Panc1 (cell line): Measurements from ENCODE around the gene IL1RAP. TPM values are rescaled to one million over a fixed set of nuclear protein-coding genes. Genes with fewer than 3 reads are reported as not detected.

Experiments
- ATAC-seq: fragments of 200-7000 bp; cut with Tn5 transposase; 2 replicates; pipeline ENCODE4 v1.9.1; 2020; ENCODE audit warnings: mild to moderate bottlenecking, moderate library complexity
- BruUV-seq: library from RNA; stranded (reverse); fragments of 400-500 nt; replicated peaks from 2 replicates; lab custom pipeline; 2021; lab: Mats Ljungman, UMichigan
- CTCF ChIA-PET: fragments of 300-600 bp; sonication (Branson Sonifier 250); formaldehyde crosslinking; loops from one replicate; lab custom pipeline; 2022; ENCODE audit warnings: antibody characterized with exemption; lab: Charles Lee
- POLR2A ChIA-PET: fragments of 300-600 bp; sonication (Branson Sonifier 250); formaldehyde crosslinking; loops from one replicate; lab custom pipeline; 2022; ENCODE audit warnings: antibody characterized with exemption; lab: Charles Lee
- DNase-seq: peaks from one replicate; pipeline ENCODE4 v3.0.0-alpha.2; 2010; ENCODE audit warnings: low read depth, low spot score
- H3K27ac ChIP-seq: 2 replicates; pipeline ENCODE4 v1.5.1; 2011; ENCODE audit warnings: mild to moderate bottlenecking, low read length, inconsistent platforms
- H3K27me3 ChIP-seq: fragments of 200-500 bp; sonication (Bioruptor generic); 2 replicates; pipeline ENCODE4 v1.6.0; 2014; ENCODE audit warnings: low read length, inconsistent platforms; ENCODE audit not compliant: control insufficient read depth, insufficient read depth
- H3K36me3 ChIP-seq: fragments of 200-500 bp; sonication (Bioruptor generic); 2 replicates; pipeline ENCODE4 v1.5.1; 2014; ENCODE audit warnings: inconsistent platforms, mild to moderate bottlenecking, low read length, moderate library complexity; ENCODE audit not compliant: control insufficient read depth, insufficient read depth
- H3K4me1 ChIP-seq: 2 replicates; pipeline ENCODE4 v1.5.1; 2011; ENCODE audit warnings: inconsistent platforms, mild to moderate bottlenecking, low read length, moderate library complexity; ENCODE audit not compliant: control insufficient read depth, insufficient read depth
- H3K4me3 ChIP-seq, 2 experiments: 2 replicates each; pipeline ENCODE4 v1.5.1; 2011 to 2012; ENCODE audit warnings: low read depth in 2 of 2, low read length in 2 of 2, mild to moderate bottlenecking in 2 of 2, inconsistent platforms in 1 of 2, moderate library complexity in 1 of 2
- H3K9me3 ChIP-seq: fragments of 200-500 bp; sonication (Bioruptor generic); 2 replicates; pipeline ENCODE4 v1.5.1; 2014; ENCODE audit warnings: low read depth, mild to moderate bottlenecking, inconsistent platforms, low read length, moderate library complexity; ENCODE audit not compliant: control insufficient read depth, insufficient read depth
- POLR2AphosphoS5 ChIP-seq: IDR thresholded peaks from 2 replicates; pipeline ENCODE4 v1.6.1; 2012; ENCODE audit warnings: mild to moderate bottlenecking, low read depth, low read length, moderate library complexity
- SIN3A ChIP-seq: IDR thresholded peaks from 2 replicates; pipeline ENCODE4 v1.6.1; 2012; ENCODE audit warnings: low read depth, mild to moderate bottlenecking, low read length, moderate library complexity, borderline replicate concordance; ENCODE audit not compliant: insufficient read depth
- TCF7L2 ChIP-seq: IDR thresholded peaks from 2 replicates; pipeline ENCODE4 v1.6.1; 2011; ENCODE audit warnings: mild to moderate bottlenecking, low read depth, low read length, inconsistent platforms
- in situ Hi-C: cut with HindIII; loops from 2 replicates; pipeline ENCODE4 v1.10.0; 2016; ENCODE audit warnings: low sequenced_read_pairs, low pct_unique_long_range_greater_than_20kb
- intact Hi-C: fragments of 100-400 bp; cut with micrococcal nuclease; formaldehyde crosslinking; loops from one replicate; pipeline ENCODE4 v1.10.0; 2022; ENCODE audit not compliant: unreplicated experiment
- total RNA-seq: library from RNA; stranded (reverse); gene quantifications from one replicate; pipeline ENCODE4 v1.2.1, GENCODE V29; 2021; ENCODE audit not compliant: unreplicated experiment
- TF ChIP-seq, protein P1 (sequence below): fragments of 450-650 bp; IDR thresholded peaks from 2 replicates; pipeline ENCODE4 v1.5.1; 2017; ENCODE audit warnings: mild to moderate bottlenecking
- TF ChIP-seq, protein P2 (sequence below), 2 experiments: IDR thresholded peaks; 2 replicates each; pipeline ENCODE4 v1.6.1; 2011 to 2012; ENCODE audit warnings: low read depth in 2 of 2, control low read depth in 1 of 2, low read length in 1 of 2, mild to moderate bottlenecking in 1 of 2, moderate library complexity in 1 of 2; ENCODE audit not compliant: insufficient read depth in 1 of 2

IL1RAP gene
- total RNA-seq, 1 experiment from 2014 or later = 5.2 TPM

DNA sequence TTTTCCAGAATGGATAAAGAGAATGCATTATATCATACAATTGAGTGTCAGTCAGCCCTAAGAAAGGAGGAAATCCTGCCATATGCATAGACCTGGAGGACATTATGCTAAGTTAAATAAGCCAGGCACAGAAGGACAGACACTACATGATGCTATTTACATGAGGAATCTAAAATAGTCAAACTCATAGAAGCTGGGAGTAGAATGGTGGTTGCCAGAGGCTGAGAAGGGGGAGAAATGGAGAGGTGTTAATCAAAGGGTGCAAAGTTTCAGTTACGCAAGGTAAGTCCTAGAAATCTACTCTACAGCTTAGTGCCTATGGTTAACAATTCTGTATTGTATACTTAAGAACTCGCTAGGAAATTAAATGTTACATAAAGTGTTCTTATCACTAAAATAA is 66.5 kb downstream of the IL1RAP start:
- no peak for TF ChIP-seq POLR2AphosphoS5
- TF ChIP-seq, protein P1, sequence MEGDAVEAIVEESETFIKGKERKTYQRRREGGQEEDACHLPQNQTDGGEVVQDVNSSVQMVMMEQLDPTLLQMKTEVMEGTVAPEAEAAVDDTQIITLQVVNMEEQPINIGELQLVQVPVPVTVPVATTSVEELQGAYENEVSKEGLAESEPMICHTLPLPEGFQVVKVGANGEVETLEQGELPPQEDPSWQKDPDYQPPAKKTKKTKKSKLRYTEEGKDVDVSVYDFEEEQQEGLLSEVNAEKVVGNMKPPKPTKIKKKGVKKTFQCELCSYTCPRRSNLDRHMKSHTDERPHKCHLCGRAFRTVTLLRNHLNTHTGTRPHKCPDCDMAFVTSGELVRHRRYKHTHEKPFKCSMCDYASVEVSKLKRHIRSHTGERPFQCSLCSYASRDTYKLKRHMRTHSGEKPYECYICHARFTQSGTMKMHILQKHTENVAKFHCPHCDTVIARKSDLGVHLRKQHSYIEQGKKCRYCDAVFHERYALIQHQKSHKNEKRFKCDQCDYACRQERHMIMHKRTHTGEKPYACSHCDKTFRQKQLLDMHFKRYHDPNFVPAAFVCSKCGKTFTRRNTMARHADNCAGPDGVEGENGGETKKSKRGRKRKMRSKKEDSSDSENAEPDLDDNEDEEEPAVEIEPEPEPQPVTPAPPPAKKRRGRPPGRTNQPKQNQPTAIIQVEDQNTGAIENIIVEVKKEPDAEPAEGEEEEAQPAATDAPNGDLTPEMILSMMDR = no peak
- TF ChIP-seq SIN3A = no peak
- TF ChIP-seq, protein P2, sequence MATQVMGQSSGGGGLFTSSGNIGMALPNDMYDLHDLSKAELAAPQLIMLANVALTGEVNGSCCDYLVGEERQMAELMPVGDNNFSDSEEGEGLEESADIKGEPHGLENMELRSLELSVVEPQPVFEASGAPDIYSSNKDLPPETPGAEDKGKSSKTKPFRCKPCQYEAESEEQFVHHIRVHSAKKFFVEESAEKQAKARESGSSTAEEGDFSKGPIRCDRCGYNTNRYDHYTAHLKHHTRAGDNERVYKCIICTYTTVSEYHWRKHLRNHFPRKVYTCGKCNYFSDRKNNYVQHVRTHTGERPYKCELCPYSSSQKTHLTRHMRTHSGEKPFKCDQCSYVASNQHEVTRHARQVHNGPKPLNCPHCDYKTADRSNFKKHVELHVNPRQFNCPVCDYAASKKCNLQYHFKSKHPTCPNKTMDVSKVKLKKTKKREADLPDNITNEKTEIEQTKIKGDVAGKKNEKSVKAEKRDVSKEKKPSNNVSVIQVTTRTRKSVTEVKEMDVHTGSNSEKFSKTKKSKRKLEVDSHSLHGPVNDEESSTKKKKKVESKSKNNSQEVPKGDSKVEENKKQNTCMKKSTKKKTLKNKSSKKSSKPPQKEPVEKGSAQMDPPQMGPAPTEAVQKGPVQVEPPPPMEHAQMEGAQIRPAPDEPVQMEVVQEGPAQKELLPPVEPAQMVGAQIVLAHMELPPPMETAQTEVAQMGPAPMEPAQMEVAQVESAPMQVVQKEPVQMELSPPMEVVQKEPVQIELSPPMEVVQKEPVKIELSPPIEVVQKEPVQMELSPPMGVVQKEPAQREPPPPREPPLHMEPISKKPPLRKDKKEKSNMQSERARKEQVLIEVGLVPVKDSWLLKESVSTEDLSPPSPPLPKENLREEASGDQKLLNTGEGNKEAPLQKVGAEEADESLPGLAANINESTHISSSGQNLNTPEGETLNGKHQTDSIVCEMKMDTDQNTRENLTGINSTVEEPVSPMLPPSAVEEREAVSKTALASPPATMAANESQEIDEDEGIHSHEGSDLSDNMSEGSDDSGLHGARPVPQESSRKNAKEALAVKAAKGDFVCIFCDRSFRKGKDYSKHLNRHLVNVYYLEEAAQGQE (IDR thresholded peaks at IDR 0.05; ENCODE audit: insufficient read depth in 1 of 2, low read depth in 2 of 2, low read length in 1 of 2) = no peak
- no peak for TF ChIP-seq TCF7L2
- ATAC-seq (no peak), DNase-seq (no peak)
- no TSS peak for BruUV-seq
- H3K4me1 ChIP-seq = no peaks in the 10 kb centered on the region
- no peaks in the 10 kb centered on the region for H3K27me3 ChIP-seq
- intact Hi-C loops (no loop called here), in situ Hi-C loops (no loop called here)
- no peak overlapping the region for H3K27ac ChIP-seq
- H3K36me3 ChIP-seq = no peaks in the 10 kb centered on the region
- ChIA-PET POLR2A (no interaction called here), CTCF (no interaction called here)
- no peaks in the 10 kb centered on the region for H3K9me3 ChIP-seq
- H3K4me3 ChIP-seq = no peak overlapping the region

DNA sequence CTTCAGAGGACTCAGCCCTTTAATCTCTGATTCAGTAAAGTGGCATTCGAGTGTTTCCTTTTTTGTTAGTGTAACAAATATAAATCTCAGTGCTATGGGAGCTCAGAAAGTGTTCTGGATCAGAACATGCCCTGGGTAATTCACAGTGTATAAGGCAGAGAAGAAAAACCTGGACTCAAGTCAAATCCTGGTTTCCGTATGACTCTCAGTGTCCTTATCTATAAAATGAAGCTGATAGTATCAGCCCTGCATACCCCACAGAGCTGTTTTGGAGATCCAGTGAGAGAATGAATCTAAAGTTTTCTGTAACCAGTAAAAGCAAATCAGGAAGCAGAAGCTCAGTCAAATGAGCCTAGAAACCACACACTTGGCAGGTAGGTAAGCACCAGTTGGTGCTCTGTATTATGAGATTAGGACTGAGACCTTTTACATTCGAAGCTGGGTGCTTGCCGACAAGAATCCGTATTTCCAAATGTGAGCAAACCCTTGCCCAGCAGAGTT is 67.2 kb downstream of the IL1RAP start:
- TF ChIP-seq POLR2AphosphoS5 (no peak), TCF7L2 (no peak), SIN3A (no peak)
- TF ChIP-seq, protein P2 (IDR thresholded peaks at IDR 0.05; ENCODE audit: insufficient read depth in 1 of 2, low read depth in 2 of 2, low read length in 1 of 2) = no peak
- TF ChIP-seq, protein P1 = no peak
- no peaks in the 10 kb centered on the region for H3K9me3 ChIP-seq
- H3K4me3 ChIP-seq = no peak overlapping the region
- no peaks in the 10 kb centered on the region for H3K27me3 ChIP-seq
- ATAC-seq (no peak), DNase-seq (no peak)
- no TSS peak for BruUV-seq
- H3K27ac ChIP-seq = no peak overlapping the region
- intact Hi-C loops (no loop called here), in situ Hi-C loops (no loop called here)
- no peaks in the 10 kb centered on the region for H3K36me3 ChIP-seq
- 0 out of 2 replicates have a peak, but pooled peaks cover under 1% of the 10 kb centered on the region for H3K4me1 ChIP-seq
- ChIA-PET POLR2A (no interaction called here), CTCF (no interaction called here)
